Peyer's patch (tissue), 4 donors: ENCODE data around the gene EFTUD2. TPM values are rescaled to one million over a fixed set of nuclear protein-coding genes. Genes with fewer than 3 reads are reported as not detected.

Experiments
- DNase-seq, 3 donors: peaks; one replicate each; pipeline ENCODE4 v3.0.0-alpha.2; 2017 to 2019
- H3K27ac ChIP-seq, 4 donors: fragments of 200-600 bp; sonication (generic); one replicate each; pipeline ENCODE4 v1.5.1; 2016 to 2019
- H3K27me3 ChIP-seq, 2 donors: fragments of 200-600 bp; sonication (generic); one replicate each; pipeline ENCODE4 v1.5.1; 2019
- H3K36me3 ChIP-seq, 3 donors: fragments of 200-600 bp; sonication (generic); one replicate each; pipeline ENCODE4 v1.5.1; 2016 to 2019
- H3K4me1 ChIP-seq, 4 donors: fragments of 200-600 bp; sonication (generic); one replicate each; pipeline ENCODE4 v1.5.1; 2016 to 2019
- H3K4me3 ChIP-seq, 4 donors: fragments of 200-600 bp; sonication (generic); 1 replicate in 3 of 4; 2 replicates in 1 of 4; pipeline ENCODE4 v1.5.1; 2016 to 2019; ENCODE audit warnings: mild to moderate bottlenecking in 1 of 4
- H3K9me3 ChIP-seq, 4 donors: fragments of 200-600 bp; sonication (generic); one replicate each; pipeline ENCODE4 v1.5.1; 2016 to 2019; ENCODE audit warnings: mild to moderate bottlenecking in 1 of 4
- CTCF ChIP-seq, 6 experiments: fragments of 450-650 bp in 4 of 6; fragments of 200-600 bp in 2 of 6; sonication (generic) in 1 of 6; IDR thresholded peaks; one replicate each; pipeline ENCODE4 v1.5.1; 2017 to 2019; ENCODE audit warnings: antibody characterized with exemption in 6 of 6, mild to moderate bottlenecking in 3 of 6, moderate library complexity in 1 of 6
- POLR2A ChIP-seq, 2 donors: fragments of 450-650 bp; IDR thresholded peaks; one replicate each; pipeline ENCODE4 v1.5.1; 2017; ENCODE audit warnings: antibody characterized with exemption in 2 of 2, mild to moderate bottlenecking in 2 of 2, moderate library complexity in 2 of 2
- total RNA-seq, 4 donors: library from RNA; depleted of rRNA; stranded (reverse); fragments of >200 nt; gene quantifications; one replicate each; pipeline ENCODE4 v1.1.0, GENCODE V29; 2016

Gene EFTUD2
- total RNA-seq, 4 donors from 2014 or later: 43.3 to 176 (median 69.8) TPM

GRCh38 chr17:44830359-44831288 lies 68.6 kb downstream of the EFTUD2 start:
- DNase-seq: peak in 1 of 3 donors; percentile 53
- Histone ChIP-seq H3K4me3 (peak overlapping the region; percentile 43 to 64 (median 56)), H3K9me3 (no peaks in the 10 kb centered on the region), H3K36me3 (no peaks in the 10 kb centered on the region), H3K27ac (peak overlapping the region in 3 of 4 donors; percentile 33 to 79 (median 57)), H3K27me3 (peaks cover 7 to 19% of the 10 kb centered on the region in 2 donors), H3K4me1 (peaks cover 0 to 14% (median 3%) of the 10 kb centered on the region in 4 donors)
- no peak for TF ChIP-seq POLR2A (IDR thresholded peaks at IDR 0.05)

- peaks cover 7 to 19% of the 10 kb centered on the region in 2 donors for H3K27me3 ChIP-seq
- H3K27ac ChIP-seq: peak within 1 kb of the TSS; percentile 33 to 79 (median 46)
- no peak for DNase-seq
- TF ChIP-seq CTCF (IDR thresholded peaks at IDR 0.05): no peak
- TF ChIP-seq POLR2A (IDR thresholded peaks at IDR 0.05): no peak
- peaks cover 0 to 14% (median 3%) of the 10 kb centered on the region in 4 donors for H3K4me1 ChIP-seq
- peak within 1 kb of the TSS; percentile 43 to 64 (median 56) for H3K4me3 ChIP-seq
- H3K9me3 ChIP-seq: no peaks in the 10 kb centered on the region
- H3K36me3 ChIP-seq: no peaks in the 10 kb centered on the region
These were observed 69.5 kb downstream of the EFTUD2 start, which contains the start of gene GJC1 for GRCh38 chr17:44829523-44830358. GJC1 (minus strand) TSS chr17:44830287; CDS start chr17:44805817, 24,470 bp downstream.

GRCh38 chr17:44828919-44829522 lies 70.2 kb downstream of the EFTUD2 start:
- TF ChIP-seq CTCF (IDR thresholded peaks at IDR 0.05): no peak
- TF ChIP-seq POLR2A (IDR thresholded peaks at IDR 0.05): no peak
- Histone ChIP-seq H3K27ac (peak overlapping the region; percentile 33 to 79 (median 46)), H3K9me3 (no peaks in the 10 kb centered on the region), H3K4me3 (peak overlapping the region; percentile 43 to 64 (median 56)), H3K27me3 (peaks cover 7 to 19% of the 10 kb centered on the region in 2 donors), H3K4me1 (peaks cover 0 to 14% (median 3%) of the 10 kb centered on the region in 4 donors), H3K36me3 (no peaks in the 10 kb centered on the region)
- DNase-seq: no peak

GRCh38 chr17:44827863-44828262 lies 71.4 kb downstream of the EFTUD2 start:
- H3K4me3 ChIP-seq: no peak overlapping the region

More at GRCh38 chr17:44827863-44828262, 71.4 kb downstream of the EFTUD2 start:
- peaks cover 7 to 19% of the 10 kb centered on the region in 2 donors for H3K27me3 ChIP-seq
- H3K27ac ChIP-seq: no peak overlapping the region
- no peaks in the 10 kb centered on the region for H3K36me3 ChIP-seq
- no peaks in the 10 kb centered on the region for H3K9me3 ChIP-seq
- TF ChIP-seq POLR2A (IDR thresholded peaks at IDR 0.05): no peak
- no peak for TF ChIP-seq CTCF (IDR thresholded peaks at IDR 0.05)
- no peak for DNase-seq
- peaks cover 0 to 14% (median 3%) of the 10 kb centered on the region in 4 donors for H3K4me1 ChIP-seq
